ENCODE data around the gene MYO1D.

DNA sequence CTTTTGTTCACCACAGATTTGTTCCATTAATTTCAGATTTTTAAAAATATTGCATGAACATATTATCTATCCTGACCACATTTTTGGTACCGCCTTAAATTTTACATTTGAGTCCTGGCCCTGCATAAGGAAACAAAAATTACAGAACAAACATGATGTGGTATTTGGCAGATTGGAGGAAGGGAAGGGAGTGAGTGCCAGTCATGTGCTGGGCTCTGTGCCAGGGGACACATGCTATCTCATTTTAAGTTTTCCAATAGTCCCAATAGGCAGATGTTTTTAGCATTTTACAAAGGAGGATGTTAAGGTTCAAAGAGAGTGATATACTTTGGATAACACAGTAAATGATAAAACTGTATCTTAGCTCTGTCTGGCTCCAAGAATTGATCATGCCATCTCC is 205.0 kb downstream of the MYO1D start:
- no peak for TF ChIP-seq BHLHE40 (IDR thresholded peaks at IDR 0.05; ENCODE audit: borderline replicate concordance)
- no peak for TF ChIP-seq SUZ12 (IDR thresholded peaks at IDR 0.05)
- no peak for TF ChIP-seq FOXK2 (IDR thresholded peaks at IDR 0.05)
- TF ChIP-seq TARDBP (IDR thresholded peaks at IDR 0.05), result no peak
- no peak for TF ChIP-seq SP1 (IDR thresholded peaks at IDR 0.05)
- TF ChIP-seq FOXM1 (IDR thresholded peaks at IDR 0.05; ENCODE audit: borderline replicate concordance), result no peak
- TF ChIP-seq L3MBTL2 (conservative IDR thresholded peaks at IDR 0.05), result no peak
